Measurements from ENCODE around the gene CCL28.
"Not testable (repeated sequence)": the region's sequence is repeated elsewhere in the genome, so short reads cannot be mapped to it uniquely, and the experiment has no call there.

CCL28 gene

GRCh38 chr5:43429706-43430105 is 17.5 kb upstream of the CCL28 start:
- Histone ChIP-seq H3K4me3 (replicated peaks; ENCODE audit: insufficient read depth, low read length) (no peak overlapping the region), H3K27me3 (ENCODE audit: insufficient read depth, poor library complexity, severe bottlenecking) (no peaks in the 10 kb centered on the region), H3K27ac (replicated peaks) (no peak overlapping the region)
- TF ChIP-seq POLR2AphosphoS5 (IDR thresholded peaks at IDR 0.05; ENCODE audit: low read depth), result no peak
- TF ChIP-seq SPI1 (IDR thresholded peaks at IDR 0.05; ENCODE audit: borderline replicate concordance, low read depth), result no peak
- DNase-seq (ENCODE audit: low read depth in 1 of 2, low spot score in 1 of 2), result no peak

- no peak overlapping the region for H3K4me3 ChIP-seq (replicated peaks; ENCODE audit: insufficient read depth, low read length)
- no peak for DNase-seq (ENCODE audit: low read depth in 1 of 2, low spot score in 1 of 2)
- H3K27ac ChIP-seq (replicated peaks), result no peak overlapping the region
- TF ChIP-seq GABPA (IDR thresholded peaks at IDR 0.05; ENCODE audit: low read depth) (no peak), SPI1 (IDR thresholded peaks at IDR 0.05; ENCODE audit: borderline replicate concordance, low read depth) (no peak), CTCF (IDR thresholded peaks at IDR 0.05; ENCODE audit: insufficient read depth, low read length) (no peak), POLR2AphosphoS5 (IDR thresholded peaks at IDR 0.05; ENCODE audit: low read depth) (no peak)
- TF ChIP-seq, protein P1, sequence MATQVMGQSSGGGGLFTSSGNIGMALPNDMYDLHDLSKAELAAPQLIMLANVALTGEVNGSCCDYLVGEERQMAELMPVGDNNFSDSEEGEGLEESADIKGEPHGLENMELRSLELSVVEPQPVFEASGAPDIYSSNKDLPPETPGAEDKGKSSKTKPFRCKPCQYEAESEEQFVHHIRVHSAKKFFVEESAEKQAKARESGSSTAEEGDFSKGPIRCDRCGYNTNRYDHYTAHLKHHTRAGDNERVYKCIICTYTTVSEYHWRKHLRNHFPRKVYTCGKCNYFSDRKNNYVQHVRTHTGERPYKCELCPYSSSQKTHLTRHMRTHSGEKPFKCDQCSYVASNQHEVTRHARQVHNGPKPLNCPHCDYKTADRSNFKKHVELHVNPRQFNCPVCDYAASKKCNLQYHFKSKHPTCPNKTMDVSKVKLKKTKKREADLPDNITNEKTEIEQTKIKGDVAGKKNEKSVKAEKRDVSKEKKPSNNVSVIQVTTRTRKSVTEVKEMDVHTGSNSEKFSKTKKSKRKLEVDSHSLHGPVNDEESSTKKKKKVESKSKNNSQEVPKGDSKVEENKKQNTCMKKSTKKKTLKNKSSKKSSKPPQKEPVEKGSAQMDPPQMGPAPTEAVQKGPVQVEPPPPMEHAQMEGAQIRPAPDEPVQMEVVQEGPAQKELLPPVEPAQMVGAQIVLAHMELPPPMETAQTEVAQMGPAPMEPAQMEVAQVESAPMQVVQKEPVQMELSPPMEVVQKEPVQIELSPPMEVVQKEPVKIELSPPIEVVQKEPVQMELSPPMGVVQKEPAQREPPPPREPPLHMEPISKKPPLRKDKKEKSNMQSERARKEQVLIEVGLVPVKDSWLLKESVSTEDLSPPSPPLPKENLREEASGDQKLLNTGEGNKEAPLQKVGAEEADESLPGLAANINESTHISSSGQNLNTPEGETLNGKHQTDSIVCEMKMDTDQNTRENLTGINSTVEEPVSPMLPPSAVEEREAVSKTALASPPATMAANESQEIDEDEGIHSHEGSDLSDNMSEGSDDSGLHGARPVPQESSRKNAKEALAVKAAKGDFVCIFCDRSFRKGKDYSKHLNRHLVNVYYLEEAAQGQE (IDR thresholded peaks at IDR 0.05; ENCODE audit: insufficient replicate concordance, low read depth), result no peak
- H3K27me3 ChIP-seq (ENCODE audit: insufficient read depth, poor library complexity, severe bottlenecking), result no peaks in the 10 kb centered on the region
Observed at GRCh38 chr5:43429016-43429415, 16.8 kb upstream of the CCL28 start.

- H3K4me3 ChIP-seq (replicated peaks; ENCODE audit: insufficient read depth, low read length), result no peak overlapping the region
- H3K27me3 ChIP-seq (ENCODE audit: insufficient read depth, poor library complexity, severe bottlenecking), result no peaks in the 10 kb centered on the region
- no peak overlapping the region for H3K27ac ChIP-seq (replicated peaks)
- TF ChIP-seq SPI1 (IDR thresholded peaks at IDR 0.05; ENCODE audit: borderline replicate concordance, low read depth) (no peak), CTCF (IDR thresholded peaks at IDR 0.05; ENCODE audit: insufficient read depth, low read length) (no peak), GABPA (IDR thresholded peaks at IDR 0.05; ENCODE audit: low read depth) (no peak), POLR2AphosphoS5 (IDR thresholded peaks at IDR 0.05; ENCODE audit: low read depth) (no peak)
- TF ChIP-seq, protein P1 (IDR thresholded peaks at IDR 0.05; ENCODE audit: insufficient replicate concordance, low read depth), result no peak
- no peak for DNase-seq (ENCODE audit: low read depth in 1 of 2, low spot score in 1 of 2)
Observed at GRCh38 chr5:43427306-43427705, 15.1 kb upstream of the CCL28 start.

DNA sequence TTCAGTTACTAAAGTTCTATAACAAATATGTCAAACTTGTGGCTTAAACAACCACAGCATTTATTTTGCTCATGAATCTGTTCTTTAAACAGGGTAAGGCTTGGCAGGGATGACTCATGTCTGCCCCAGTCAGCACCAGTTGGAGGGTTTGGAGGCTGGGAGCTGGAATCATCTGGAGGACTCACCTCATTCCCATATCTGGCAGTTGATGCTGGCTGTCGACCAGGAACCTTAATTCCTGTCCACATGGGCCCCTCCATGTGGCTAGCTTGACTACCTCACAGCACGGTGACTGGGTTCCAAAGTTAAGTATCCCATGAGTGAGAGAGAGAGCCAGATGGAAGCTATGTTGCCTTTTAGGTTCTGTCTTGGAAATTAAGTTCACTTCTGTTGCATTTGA is 13.8 kb upstream of the CCL28 start:
- Histone ChIP-seq H3K4me3 (replicated peaks; ENCODE audit: insufficient read depth, low read length) (no peak overlapping the region), H3K27me3 (ENCODE audit: insufficient read depth, poor library complexity, severe bottlenecking) (no peaks in the 10 kb centered on the region), H3K27ac (replicated peaks) (no peak overlapping the region)
- no peak for DNase-seq (ENCODE audit: low read depth in 1 of 2, low spot score in 1 of 2)
- TF ChIP-seq POLR2AphosphoS5 (IDR thresholded peaks at IDR 0.05; ENCODE audit: low read depth) (no peak), GABPA (IDR thresholded peaks at IDR 0.05; ENCODE audit: low read depth) (no peak), CTCF (IDR thresholded peaks at IDR 0.05; ENCODE audit: insufficient read depth, low read length) (no peak), SPI1 (IDR thresholded peaks at IDR 0.05; ENCODE audit: borderline replicate concordance, low read depth) (no peak)
- TF ChIP-seq, protein P1 (IDR thresholded peaks at IDR 0.05; ENCODE audit: insufficient replicate concordance, low read depth), result no peak

DNA sequence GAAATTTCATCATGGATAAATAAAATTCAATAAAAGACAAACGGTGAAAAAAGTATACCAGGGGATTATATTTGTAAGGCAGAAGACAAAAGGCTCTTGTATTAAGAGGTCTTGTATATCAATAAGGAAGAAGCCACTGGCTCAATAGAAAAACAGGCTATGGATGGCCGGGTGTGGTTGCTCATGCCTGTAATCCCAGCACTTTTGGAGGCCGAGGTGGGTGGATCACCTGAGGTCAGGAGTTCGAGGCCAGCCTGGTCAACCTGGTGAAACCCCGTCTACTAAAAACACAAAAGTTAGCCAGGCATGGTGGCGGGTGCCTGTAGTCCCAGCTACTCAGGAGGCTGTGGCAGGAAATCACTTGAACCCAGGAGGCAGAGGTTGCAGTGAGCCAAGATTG is 10.9 kb upstream of the CCL28 start:
- not testable (repeated sequence) for DNase-seq (ENCODE audit: low read depth in 1 of 2, low spot score in 1 of 2); H3K27me3 ChIP-seq (ENCODE audit: insufficient read depth, poor library complexity, severe bottlenecking); H3K4me3 ChIP-seq (replicated peaks; ENCODE audit: insufficient read depth, low read length); H3K27ac ChIP-seq (replicated peaks)
